Caco-2 (cell line): ENCODE results near the gene KRI1. TPM values are rescaled to one million over a fixed set of nuclear protein-coding genes. Genes with fewer than 3 reads are reported as not detected.

Experiments used
- BruUV-seq: library from RNA; stranded (reverse); fragments of 400-500 nt; replicated peaks from 2 replicates; lab custom pipeline; 2021; lab: Mats Ljungman, UMichigan
- CTCF ChIA-PET: fragments of 300-600 bp; sonication (Branson Sonifier 250); formaldehyde crosslinking; loops from one replicate; lab custom pipeline; 2022; ENCODE audit warnings: antibody characterized with exemption; lab: Charles Lee
- POLR2A ChIA-PET: fragments of 300-600 bp; sonication (Branson Sonifier 250); formaldehyde crosslinking; loops from one replicate; lab custom pipeline; 2022; ENCODE audit warnings: antibody characterized with exemption; lab: Charles Lee
- DNase-seq, 2 experiments: peaks; one replicate each; pipeline versions ENCODE4 v3.0.0 to v3.0.0-alpha.2; 2020 to 2022
- H3K27me3 ChIP-seq: replicated peaks from 2 replicates; pipeline ENCODE4 v1.6.0; 2011; ENCODE audit warnings: low read length; ENCODE audit not compliant: control insufficient read depth, insufficient read depth
- H3K36me3 ChIP-seq: 2 replicates; pipeline ENCODE4 v1.5.1; 2011; ENCODE audit warnings: low read length; ENCODE audit not compliant: control insufficient read depth, insufficient read depth
- H3K4me1 ChIP-seq: fragments of 250-450 bp; sonication (Bioruptor Pico); 2 replicates; pipeline ENCODE4 v1.5.1; 2020; ENCODE audit warnings: mild to moderate bottlenecking
- H3K4me3 ChIP-seq: 2 replicates; pipeline ENCODE4 v1.5.1; 2011; ENCODE audit warnings: low read depth, mild to moderate bottlenecking, control low read depth, low read length
- H3K9me3 ChIP-seq: fragments of 250-450 bp; sonication (Bioruptor Pico); 2 replicates; pipeline ENCODE4 v1.5.1; 2020; ENCODE audit warnings: mild to moderate bottlenecking, moderate library complexity
- H3K27ac Mint-ChIP-seq: one replicate; pipeline ENCODE4 v1.8.0; 2022; ENCODE audit warnings: mixed read lengths; ENCODE audit not compliant: unreplicated experiment
- H3K27me3 Mint-ChIP-seq: one replicate; pipeline ENCODE4 v1.8.0; 2022; ENCODE audit warnings: mixed read lengths; ENCODE audit not compliant: insufficient read depth, unreplicated experiment
- H3K36me3 Mint-ChIP-seq: one replicate; pipeline ENCODE4 v1.8.0; 2022; ENCODE audit warnings: mild to moderate bottlenecking, mixed read lengths; ENCODE audit not compliant: insufficient read depth, unreplicated experiment
- H3K4me1 Mint-ChIP-seq: one replicate; pipeline ENCODE4 v1.8.0; 2022; ENCODE audit warnings: low read depth, mixed read lengths; ENCODE audit not compliant: unreplicated experiment
- H3K4me3 Mint-ChIP-seq: one replicate; pipeline ENCODE4 v1.8.0; 2022; ENCODE audit warnings: mild to moderate bottlenecking, moderate library complexity, mixed read lengths; ENCODE audit not compliant: unreplicated experiment
- H3K9me3 Mint-ChIP-seq: one replicate; pipeline ENCODE4 v1.8.0; 2022; ENCODE audit warnings: mixed read lengths; ENCODE audit not compliant: unreplicated experiment
- intact Hi-C: fragments of 100-400 bp; cut with micrococcal nuclease; formaldehyde crosslinking; loops from one replicate; pipeline ENCODE4 v1.10.0; 2022; ENCODE audit not compliant: unreplicated experiment
- total RNA-seq: library from RNA; stranded (reverse); gene quantifications from 2 replicates; pipeline ENCODE4 v1.2.3, GENCODE V29; 2022
- TF ChIP-seq, protein P1 (sequence below), 2 experiments: fragments of 200-600 bp in 1 of 2; IDR thresholded peaks; 1 replicate in 1 of 2; 2 replicates in 1 of 2; pipeline versions ENCODE4 v1.5.1 to v1.8.0; 2011 to 2022; ENCODE audit warnings: antibody characterized with exemption in 1 of 2, control low read depth in 1 of 2, inconsistent platforms in 1 of 2, low read depth in 1 of 2, low read length in 1 of 2, mild to moderate bottlenecking in 1 of 2, moderate library complexity in 1 of 2; ENCODE audit not compliant: insufficient read depth in 1 of 2, severe bottlenecking in 1 of 2, unreplicated experiment in 1 of 2

Gene KRI1
- total RNA-seq, 1 experiment from 2014 or later, result 27.0 TPM

DNA sequence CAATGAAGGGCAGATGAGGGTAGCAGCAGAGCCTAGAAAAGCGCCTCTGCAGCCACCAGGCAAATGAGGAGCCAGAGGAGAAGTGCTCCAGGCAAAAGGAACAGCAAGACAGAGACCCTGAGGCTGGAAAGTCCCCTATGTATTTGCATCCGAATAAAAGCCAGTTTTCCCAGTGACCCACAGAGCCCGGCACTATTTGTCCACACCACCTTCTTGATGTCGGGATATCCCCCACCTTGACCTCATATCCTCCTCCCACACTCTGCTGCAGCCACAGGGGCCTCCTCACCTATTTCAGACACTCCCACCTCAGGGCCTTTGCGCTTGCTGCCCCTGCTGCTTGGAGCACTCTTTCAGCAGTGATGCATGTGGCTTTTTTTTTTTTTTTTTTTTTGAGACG lies 15.5 kb downstream of the KRI1 start:
- Histone ChIP-seq H3K4me3 (no peak overlapping the region), H3K36me3 (peaks cover 2% of the 10 kb centered on the region), H3K4me1 (no peaks in the 10 kb centered on the region), H3K9me3 (no peaks in the 10 kb centered on the region), H3K27me3 (no peaks in the 10 kb centered on the region)
- H3K27me3 Mint-ChIP-seq, result no peaks in the 10 kb centered on the region
- no peak overlapping the region for H3K4me3 Mint-ChIP-seq
- BruUV-seq, result no TSS peak
- TF ChIP-seq, protein P1, sequence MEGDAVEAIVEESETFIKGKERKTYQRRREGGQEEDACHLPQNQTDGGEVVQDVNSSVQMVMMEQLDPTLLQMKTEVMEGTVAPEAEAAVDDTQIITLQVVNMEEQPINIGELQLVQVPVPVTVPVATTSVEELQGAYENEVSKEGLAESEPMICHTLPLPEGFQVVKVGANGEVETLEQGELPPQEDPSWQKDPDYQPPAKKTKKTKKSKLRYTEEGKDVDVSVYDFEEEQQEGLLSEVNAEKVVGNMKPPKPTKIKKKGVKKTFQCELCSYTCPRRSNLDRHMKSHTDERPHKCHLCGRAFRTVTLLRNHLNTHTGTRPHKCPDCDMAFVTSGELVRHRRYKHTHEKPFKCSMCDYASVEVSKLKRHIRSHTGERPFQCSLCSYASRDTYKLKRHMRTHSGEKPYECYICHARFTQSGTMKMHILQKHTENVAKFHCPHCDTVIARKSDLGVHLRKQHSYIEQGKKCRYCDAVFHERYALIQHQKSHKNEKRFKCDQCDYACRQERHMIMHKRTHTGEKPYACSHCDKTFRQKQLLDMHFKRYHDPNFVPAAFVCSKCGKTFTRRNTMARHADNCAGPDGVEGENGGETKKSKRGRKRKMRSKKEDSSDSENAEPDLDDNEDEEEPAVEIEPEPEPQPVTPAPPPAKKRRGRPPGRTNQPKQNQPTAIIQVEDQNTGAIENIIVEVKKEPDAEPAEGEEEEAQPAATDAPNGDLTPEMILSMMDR (IDR thresholded peaks at IDR 0.05; ENCODE audit: insufficient read depth in 1 of 2, low read depth in 1 of 2, low read length in 1 of 2, severe bottlenecking in 1 of 2, unreplicated experiment in 1 of 2), result no peak
- H3K36me3 Mint-ChIP-seq, result peaks cover 76% of the 10 kb centered on the region
- H3K4me1 Mint-ChIP-seq, result no peaks in the 10 kb centered on the region
- POLR2A ChIA-PET, result no interaction called here
- CTCF ChIA-PET, result no interaction called here
- H3K27ac Mint-ChIP-seq, result no peak overlapping the region
- no peaks in the 10 kb centered on the region for H3K9me3 Mint-ChIP-seq
- no peak for DNase-seq
- intact Hi-C loops, result no loop called here

DNA sequence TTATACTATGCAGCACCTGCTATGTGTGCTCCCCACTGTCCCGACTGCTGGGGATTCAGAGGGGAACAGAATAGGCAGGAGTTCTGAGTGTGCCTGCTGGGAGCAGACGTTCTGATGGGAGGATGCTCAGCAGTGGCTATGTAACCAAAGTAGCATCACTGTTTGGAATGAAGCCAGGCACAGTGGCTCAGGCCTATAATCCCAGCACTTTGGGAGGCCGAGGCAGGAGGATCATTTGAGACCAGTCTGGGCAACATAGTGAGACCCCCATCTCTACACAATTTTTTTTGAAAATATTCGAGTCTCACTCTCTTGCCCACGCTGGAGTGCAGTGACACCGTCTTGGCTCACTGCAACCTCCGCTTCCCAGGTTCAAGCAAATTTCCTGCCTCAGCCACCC lies 16.1 kb downstream of the KRI1 start:
- no peaks in the 10 kb centered on the region for H3K4me1 Mint-ChIP-seq
- no peak overlapping the region for H3K27ac Mint-ChIP-seq
- POLR2A ChIA-PET, result no interaction called here
- Histone ChIP-seq H3K4me3 (no peak overlapping the region), H3K36me3 (peaks cover 2% of the 10 kb centered on the region), H3K9me3 (no peaks in the 10 kb centered on the region), H3K4me1 (0 out of 2 replicates have a peak, but pooled peaks cover 2% of the 10 kb centered on the region), H3K27me3 (no peaks in the 10 kb centered on the region)
- CTCF ChIA-PET, result no interaction called here
- no peaks in the 10 kb centered on the region for H3K9me3 Mint-ChIP-seq
- peaks cover 72% of the 10 kb centered on the region for H3K36me3 Mint-ChIP-seq
- no peak overlapping the region for H3K4me3 Mint-ChIP-seq
- TF ChIP-seq, protein P1 (IDR thresholded peaks at IDR 0.05; ENCODE audit: insufficient read depth in 1 of 2, low read depth in 1 of 2, low read length in 1 of 2, severe bottlenecking in 1 of 2, unreplicated experiment in 1 of 2), result no peak
- no peaks in the 10 kb centered on the region for H3K27me3 Mint-ChIP-seq
- intact Hi-C loops, result no loop called here
- DNase-seq, result no peak
- no TSS peak for BruUV-seq

DNA sequence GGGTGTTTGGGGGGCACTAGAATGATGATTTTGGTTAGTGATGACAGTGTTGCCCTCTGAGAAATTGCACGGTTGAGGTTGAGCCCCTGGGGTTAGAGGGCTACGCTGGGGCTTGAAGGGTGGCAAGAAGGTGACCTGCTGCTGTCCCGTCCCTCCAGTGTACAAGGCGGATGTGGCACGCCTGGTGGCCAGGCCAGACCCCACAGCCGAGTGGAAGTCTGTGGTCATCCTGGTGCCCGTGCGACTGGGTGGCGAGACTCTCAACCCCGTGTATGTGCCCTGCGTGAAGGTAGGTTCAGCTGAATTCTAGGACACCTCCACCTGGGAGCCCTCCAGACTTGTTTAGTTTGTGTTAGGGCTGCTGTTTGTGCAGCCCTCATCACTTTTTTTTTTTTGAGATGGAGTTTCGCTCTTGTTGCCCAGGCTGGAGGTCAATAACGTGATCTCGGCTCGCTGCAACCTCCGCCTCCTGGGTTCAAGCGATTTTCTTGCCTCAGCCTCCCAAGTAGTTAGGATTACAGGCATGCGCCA lies 17.0 kb downstream of the KRI1 start:
- H3K9me3 Mint-ChIP-seq, result no peaks in the 10 kb centered on the region
- TF ChIP-seq, protein P1 (IDR thresholded peaks at IDR 0.05; ENCODE audit: insufficient read depth in 1 of 2, low read depth in 1 of 2, low read length in 1 of 2, severe bottlenecking in 1 of 2, unreplicated experiment in 1 of 2), result no peak
- Histone ChIP-seq H3K9me3 (no peaks in the 10 kb centered on the region), H3K4me1 (0 out of 2 replicates have a peak, but pooled peaks cover 3% of the 10 kb centered on the region), H3K4me3 (no peak overlapping the region), H3K27me3 (no peaks in the 10 kb centered on the region), H3K36me3 (peaks cover 2% of the 10 kb centered on the region)
- ChIA-PET POLR2A (no interaction called here), CTCF (no interaction called here)
- intact Hi-C loops, result no loop called here
- no peaks in the 10 kb centered on the region for H3K4me1 Mint-ChIP-seq
- no peak for DNase-seq
- H3K36me3 Mint-ChIP-seq, result peaks cover 62% of the 10 kb centered on the region
- no TSS peak for BruUV-seq
- H3K4me3 Mint-ChIP-seq, result no peak overlapping the region
- no peak overlapping the region for H3K27ac Mint-ChIP-seq
- no peaks in the 10 kb centered on the region for H3K27me3 Mint-ChIP-seq
